ENCODE data around the gene XPA.
A peak's percentile ranks its signal among the peaks of the same experiment; 100 is the strongest.
"Not testable (repeated sequence)": the region's sequence is repeated elsewhere in the genome, so short reads cannot be mapped to it uniquely, and the experiment has no call there.

Gene XPA

DNA sequence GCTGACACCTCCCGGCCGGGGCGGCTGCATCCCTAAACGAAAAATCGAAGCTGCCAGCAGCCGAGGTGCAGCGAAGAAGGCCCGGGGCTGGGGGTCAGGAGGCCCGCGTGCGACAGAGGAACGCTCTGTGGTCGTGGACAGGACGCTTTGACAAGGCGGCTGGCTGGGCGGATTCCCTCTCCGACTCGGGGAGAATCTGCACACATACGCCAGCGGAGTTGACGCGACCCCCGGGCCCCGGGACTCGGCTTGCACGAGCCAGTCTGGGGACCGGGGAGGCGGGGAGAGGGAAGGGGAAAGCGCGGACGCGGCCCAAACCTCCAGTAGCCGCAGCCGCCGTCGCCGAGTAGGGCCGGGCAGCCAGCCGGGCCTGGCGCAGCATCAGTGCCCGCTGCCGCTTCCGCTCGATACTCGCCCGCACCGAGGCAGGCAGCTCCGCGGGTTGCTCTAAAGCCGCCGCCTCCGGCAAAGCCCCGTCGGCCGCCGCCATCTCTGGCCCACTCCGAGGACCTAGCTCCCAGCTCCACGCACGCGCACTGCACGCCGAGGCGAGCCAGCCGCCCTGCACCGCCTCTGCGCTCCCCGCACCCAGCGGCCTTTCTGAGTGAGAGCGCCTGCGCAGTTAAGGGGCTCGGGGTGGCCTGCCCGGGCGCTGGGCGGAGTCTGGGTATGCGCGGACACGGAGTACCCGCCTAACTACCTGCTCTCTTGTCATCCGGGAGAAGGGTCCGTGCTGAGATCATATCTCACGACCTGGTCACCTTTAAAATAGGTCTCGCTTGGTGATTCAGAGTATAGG lies at the start of gene XPA:
Gene XPA (minus strand): TSS at position 538 of the 799 bp plus-strand sequence. CDS start 48 bp downstream, at position 490.
- peaks cover 16% of the 10 kb centered on the region for H3K4me1 ChIP-seq (ENCODE audit: control insufficient read depth, insufficient read depth, low read length)
- H3K36me3 ChIP-seq (ENCODE audit: control insufficient read depth in 2 of 2, insufficient read depth in 2 of 2, low read length in 2 of 2), result no peaks in the 10 kb centered on the region
- peak within 1 kb of the TSS; percentile 89 for H3K27ac ChIP-seq (ENCODE audit: low read length)
- peak within 1 kb of the TSS; percentile 79 to 84 for H3K9ac ChIP-seq (ENCODE audit: low read length in 2 of 2)
- no peaks in the 10 kb centered on the region for H3K27me3 ChIP-seq (ENCODE audit: control insufficient read depth in 1 of 2, insufficient read depth in 2 of 2, low read length in 2 of 2)
- H3K9me3 ChIP-seq (ENCODE audit: control insufficient read depth in 2 of 2, low read length in 2 of 2), result no peaks in the 10 kb centered on the region
- peak within 1 kb of the TSS; percentile 56 to 85 for H3K4me3 ChIP-seq (ENCODE audit: low read length in 2 of 2)

DNA sequence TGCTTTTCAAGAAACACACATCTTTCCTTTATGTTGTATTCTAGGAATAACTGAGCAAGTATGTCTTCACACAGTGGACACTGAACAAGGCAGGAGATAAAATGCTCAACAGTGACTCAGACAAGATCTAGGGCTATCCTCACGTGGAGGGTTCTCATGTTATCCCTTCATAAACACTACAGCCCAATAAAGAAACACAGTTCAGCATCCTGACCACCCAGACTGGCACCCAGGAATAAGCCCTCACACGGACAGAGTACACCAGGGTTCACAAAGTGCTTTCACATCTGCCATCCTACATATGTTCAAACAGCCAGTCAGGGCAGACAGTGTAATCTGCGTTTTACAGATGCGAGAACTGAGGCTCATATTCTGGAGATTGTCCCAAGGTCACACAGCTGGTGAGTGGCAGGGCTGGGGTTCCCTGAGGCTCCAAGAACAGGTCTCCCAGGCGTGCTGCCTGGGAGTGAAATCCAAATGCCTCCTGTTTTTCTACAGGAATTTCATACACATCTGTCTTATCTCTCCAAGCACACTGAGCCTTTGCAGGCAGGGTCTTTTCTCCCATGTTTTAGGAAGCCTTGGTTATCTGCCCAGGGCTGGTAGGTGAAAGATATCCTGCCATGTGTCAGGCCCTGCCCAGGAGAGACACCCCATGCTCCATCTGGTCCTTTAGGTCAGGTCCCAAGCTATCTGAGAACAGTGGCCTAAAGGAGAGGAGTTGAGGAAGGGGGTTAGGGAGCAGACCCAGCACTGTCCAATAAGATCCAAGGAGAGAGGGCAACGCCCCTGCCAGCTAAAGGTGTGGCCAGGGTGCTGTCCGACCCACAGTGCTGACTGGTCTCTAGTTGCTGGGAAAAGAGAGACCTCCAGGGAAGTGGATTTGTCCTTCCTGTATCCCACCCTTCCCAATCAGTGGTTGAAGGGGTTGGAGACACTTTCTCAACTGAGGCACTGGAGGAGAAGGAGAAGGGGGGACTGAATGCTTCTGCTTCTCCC lies 47.9 kb upstream of the XPA start:
- Histone ChIP-seq H3K36me3 (ENCODE audit: control insufficient read depth in 2 of 2, insufficient read depth in 2 of 2, low read length in 2 of 2) (no peaks in the 10 kb centered on the region), H3K9me3 (ENCODE audit: control insufficient read depth in 2 of 2, low read length in 2 of 2) (peaks cover 5 to 8% of the 10 kb centered on the region in 2 donors), H3K4me3 (ENCODE audit: low read length in 2 of 2) (no peak overlapping the region), H3K27me3 (ENCODE audit: control insufficient read depth in 1 of 2, insufficient read depth in 2 of 2, low read length in 2 of 2) (peaks cover 0 to 6% of the 10 kb centered on the region in 2 donors), H3K4me1 (ENCODE audit: control insufficient read depth, insufficient read depth, low read length) (peaks cover 10% of the 10 kb centered on the region), H3K27ac (ENCODE audit: low read length) (no peak overlapping the region), H3K9ac (ENCODE audit: low read length in 2 of 2) (no peak overlapping the region)

DNA sequence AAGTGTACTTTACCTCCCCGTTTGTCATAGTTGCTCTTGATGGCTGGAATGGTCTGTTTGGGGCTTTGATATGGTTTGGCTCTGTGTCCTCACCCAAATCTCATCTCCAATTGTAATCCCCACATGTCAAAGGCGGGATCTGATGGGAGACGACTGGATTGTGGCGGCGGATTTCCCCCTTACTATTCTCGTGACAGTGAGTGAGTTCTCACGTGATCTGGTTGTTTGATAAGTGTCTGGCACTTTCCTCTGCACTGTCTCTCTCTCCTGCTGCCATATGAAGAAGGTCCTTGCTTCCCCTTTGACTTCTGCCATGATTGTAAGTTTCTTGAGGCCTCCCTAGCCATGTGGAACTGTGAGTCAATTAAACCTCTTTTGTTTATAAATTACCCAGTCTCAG lies 46.9 kb upstream of the XPA start:
- Histone ChIP-seq H3K4me1 (ENCODE audit: control insufficient read depth, insufficient read depth, low read length) (peaks cover 10% of the 10 kb centered on the region), H3K27me3 (ENCODE audit: control insufficient read depth in 1 of 2, insufficient read depth in 2 of 2, low read length in 2 of 2) (peaks cover 4 to 13% of the 10 kb centered on the region in 2 donors)
- H3K9ac ChIP-seq (ENCODE audit: low read length in 2 of 2); H3K4me3 ChIP-seq (ENCODE audit: low read length in 2 of 2); H3K36me3 ChIP-seq (ENCODE audit: control insufficient read depth in 2 of 2, insufficient read depth in 2 of 2, low read length in 2 of 2); H3K9me3 ChIP-seq (ENCODE audit: control insufficient read depth in 2 of 2, low read length in 2 of 2); H3K27ac ChIP-seq (ENCODE audit: low read length): not testable (repeated sequence)

DNA sequence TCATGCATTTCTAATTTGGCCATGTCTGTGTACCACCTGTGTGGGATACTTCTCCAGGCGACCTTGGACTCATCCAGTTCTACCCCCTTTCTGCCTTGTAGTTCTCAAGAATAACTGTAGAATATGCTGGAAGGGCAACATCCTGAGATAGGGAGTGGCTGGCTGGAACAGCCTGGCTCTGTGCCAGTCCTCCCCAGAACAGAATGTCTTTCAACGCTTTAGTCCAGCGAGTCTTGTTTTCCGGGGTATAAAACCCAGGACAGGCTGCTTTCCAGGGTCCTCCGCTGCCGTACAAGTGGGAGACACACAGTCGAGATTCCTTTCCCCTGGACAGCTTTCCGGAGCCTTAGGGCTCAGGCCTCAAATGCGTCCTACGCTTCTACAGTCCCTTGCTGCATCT lies 45.4 kb upstream of the XPA start:
- no peak overlapping the region for H3K9ac ChIP-seq (ENCODE audit: low read length in 2 of 2)
- peaks cover 5 to 8% of the 10 kb centered on the region in 2 donors for H3K9me3 ChIP-seq (ENCODE audit: control insufficient read depth in 2 of 2, low read length in 2 of 2)
- no peak overlapping the region for H3K4me3 ChIP-seq (ENCODE audit: low read length in 2 of 2)
- peaks cover 10% of the 10 kb centered on the region for H3K4me1 ChIP-seq (ENCODE audit: control insufficient read depth, insufficient read depth, low read length)
- H3K27ac ChIP-seq (ENCODE audit: low read length), result no peak overlapping the region
- peaks cover 7 to 17% of the 10 kb centered on the region in 2 donors for H3K27me3 ChIP-seq (ENCODE audit: control insufficient read depth in 1 of 2, insufficient read depth in 2 of 2, low read length in 2 of 2)
- no peaks in the 10 kb centered on the region for H3K36me3 ChIP-seq (ENCODE audit: control insufficient read depth in 2 of 2, insufficient read depth in 2 of 2, low read length in 2 of 2)

DNA sequence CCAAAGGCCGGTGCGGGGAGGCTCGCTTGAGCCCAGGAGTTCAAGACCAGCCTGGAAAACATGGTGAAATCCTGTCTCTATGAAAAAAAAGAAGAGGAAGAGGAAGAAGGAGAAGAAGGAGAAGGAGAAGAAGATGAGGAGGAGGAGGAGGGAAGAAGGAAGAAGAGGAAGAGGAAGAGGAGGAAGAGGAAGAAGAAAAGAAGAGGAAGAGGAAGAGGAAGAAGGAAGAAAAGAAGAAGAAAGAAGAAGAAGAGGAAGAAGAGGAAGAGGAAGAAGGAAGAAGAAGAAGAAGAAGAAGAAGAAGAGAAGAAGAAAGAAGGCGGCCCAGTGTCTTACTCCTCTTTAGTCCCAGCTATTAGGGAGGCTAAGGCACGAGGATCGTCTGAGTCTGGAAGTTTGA lies 44.8 kb upstream of the XPA start:
- Histone ChIP-seq H3K27me3 (ENCODE audit: control insufficient read depth in 1 of 2, insufficient read depth in 2 of 2, low read length in 2 of 2) (peaks cover 13 to 19% of the 10 kb centered on the region in 2 donors), H3K4me3 (ENCODE audit: low read length in 2 of 2) (no peak overlapping the region), H3K4me1 (ENCODE audit: control insufficient read depth, insufficient read depth, low read length) (peaks cover 10% of the 10 kb centered on the region), H3K27ac (ENCODE audit: low read length) (no peak overlapping the region), H3K36me3 (ENCODE audit: control insufficient read depth in 2 of 2, insufficient read depth in 2 of 2, low read length in 2 of 2) (no peaks in the 10 kb centered on the region), H3K9ac (ENCODE audit: low read length in 2 of 2) (no peak overlapping the region), H3K9me3 (ENCODE audit: control insufficient read depth in 2 of 2, low read length in 2 of 2) (peaks cover 5 to 8% of the 10 kb centered on the region in 2 donors)

DNA sequence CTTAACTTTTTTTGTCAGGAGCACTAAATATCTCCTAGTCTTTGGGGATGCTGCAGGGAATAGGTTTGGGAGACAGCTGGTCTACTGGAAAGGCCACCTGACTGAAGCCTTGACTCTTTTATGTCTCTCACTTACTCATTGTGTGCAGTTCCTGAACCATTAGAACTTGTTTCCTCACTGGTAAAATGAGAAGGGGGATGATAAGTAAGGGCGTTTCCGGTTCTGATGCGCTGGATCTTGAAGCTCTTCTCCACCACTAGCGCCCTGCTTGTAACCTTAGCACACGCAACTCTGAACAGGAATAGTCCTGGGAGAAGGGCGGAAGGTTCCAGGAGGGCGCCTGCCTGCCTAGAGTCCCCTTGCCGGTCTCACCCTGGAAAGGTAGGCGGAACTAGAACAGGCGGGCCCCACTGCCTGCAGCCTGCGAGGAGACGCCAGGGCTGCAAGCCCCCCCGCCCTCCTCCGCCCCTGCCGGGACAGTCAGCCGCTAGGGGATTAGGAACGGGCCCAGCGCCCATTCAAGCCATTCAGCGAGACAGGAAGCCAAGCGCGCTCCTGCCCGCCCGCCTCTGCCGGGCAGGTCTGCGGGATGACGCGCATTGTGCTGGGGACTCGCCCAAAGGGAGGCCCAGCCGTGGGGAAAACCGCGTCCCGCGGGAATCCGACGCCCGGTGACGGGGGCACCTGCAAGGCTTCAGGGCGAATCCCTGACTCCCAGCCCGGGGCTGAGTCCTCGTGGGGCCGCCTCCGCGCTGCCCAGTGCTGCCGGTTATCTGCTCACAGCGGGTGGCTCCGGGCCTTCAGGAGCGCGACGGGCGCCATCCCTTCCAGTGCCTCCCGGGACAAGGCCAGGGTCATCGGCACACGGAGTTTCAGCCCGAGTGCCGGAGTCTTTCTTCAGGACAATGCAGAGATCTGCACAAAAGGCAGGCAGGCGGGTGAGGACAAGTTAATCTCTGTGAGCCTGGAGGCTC lies 44.0 kb upstream of the XPA start:
- Histone ChIP-seq H3K27me3 (ENCODE audit: control insufficient read depth in 1 of 2, insufficient read depth in 2 of 2, low read length in 2 of 2) (peaks cover 16 to 19% of the 10 kb centered on the region in 2 donors), H3K27ac (ENCODE audit: low read length) (no peak overlapping the region), H3K4me3 (ENCODE audit: low read length in 2 of 2) (peak overlapping the region; percentile 18 to 72), H3K4me1 (ENCODE audit: control insufficient read depth, insufficient read depth, low read length) (peaks cover 10% of the 10 kb centered on the region), H3K9me3 (ENCODE audit: control insufficient read depth in 2 of 2, low read length in 2 of 2) (peaks cover 5 to 8% of the 10 kb centered on the region in 2 donors), H3K9ac (ENCODE audit: low read length in 2 of 2) (no peak overlapping the region), H3K36me3 (ENCODE audit: control insufficient read depth in 2 of 2, insufficient read depth in 2 of 2, low read length in 2 of 2) (no peaks in the 10 kb centered on the region)

DNA sequence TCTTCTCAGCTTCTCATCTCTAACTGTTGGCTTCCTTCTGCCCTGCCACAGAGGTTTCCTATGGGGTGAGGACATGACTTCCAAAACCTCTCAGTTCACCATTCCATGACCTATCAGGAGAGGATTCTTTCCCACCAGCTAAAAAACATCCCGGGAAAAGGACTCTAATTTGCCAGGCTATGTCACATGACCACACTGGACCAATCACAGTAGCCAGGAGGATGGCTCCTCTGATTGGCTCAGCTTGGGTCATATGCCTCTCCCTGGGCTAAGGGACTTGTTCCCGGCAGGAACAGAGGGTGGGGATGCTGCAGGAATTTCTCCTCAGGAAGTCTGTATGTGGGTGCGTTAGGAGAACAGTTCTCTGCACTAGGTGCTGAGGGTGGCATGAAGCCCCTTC lies 40.3 kb upstream of the XPA start:
- Histone ChIP-seq H3K27me3 (ENCODE audit: control insufficient read depth in 1 of 2, insufficient read depth in 2 of 2, low read length in 2 of 2) (peaks cover 20 to 24% of the 10 kb centered on the region in 2 donors), H3K4me3 (ENCODE audit: low read length in 2 of 2) (no peak overlapping the region), H3K4me1 (ENCODE audit: control insufficient read depth, insufficient read depth, low read length) (peaks cover 10% of the 10 kb centered on the region), H3K27ac (ENCODE audit: low read length) (no peak overlapping the region), H3K36me3 (ENCODE audit: control insufficient read depth in 2 of 2, insufficient read depth in 2 of 2, low read length in 2 of 2) (no peaks in the 10 kb centered on the region), H3K9me3 (ENCODE audit: control insufficient read depth in 2 of 2, low read length in 2 of 2) (peaks cover 0 to 3% of the 10 kb centered on the region in 2 donors), H3K9ac (ENCODE audit: low read length in 2 of 2) (no peak overlapping the region)

DNA sequence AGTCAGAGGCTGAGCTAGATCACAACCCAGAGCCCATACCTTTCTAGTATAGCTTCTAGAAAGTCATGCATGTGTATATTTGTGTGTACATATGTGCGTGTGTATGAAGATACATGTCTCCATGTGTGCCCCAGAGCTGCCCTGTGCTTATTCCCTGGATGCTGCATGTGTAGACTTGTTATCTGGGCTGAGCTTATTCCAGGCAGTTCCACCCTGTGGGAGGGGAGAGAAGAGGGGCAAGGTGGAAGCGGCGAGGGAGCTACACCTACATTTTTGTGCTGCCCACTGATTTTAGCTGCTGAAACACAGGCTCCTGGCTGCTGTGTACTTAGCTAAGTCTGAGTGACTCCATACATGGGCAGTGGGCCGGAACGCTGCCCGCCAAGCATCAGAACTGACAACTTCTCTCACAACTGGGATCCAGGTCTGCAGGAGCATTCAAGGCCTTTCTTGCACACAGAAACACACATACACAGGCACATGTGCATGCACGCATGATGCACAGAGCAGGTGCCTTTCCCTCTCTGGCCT lies 38.0 kb upstream of the XPA start:
- H3K27ac ChIP-seq (ENCODE audit: low read length), result no peak overlapping the region
- no peak overlapping the region for H3K4me3 ChIP-seq (ENCODE audit: low read length in 2 of 2)
- no peaks in the 10 kb centered on the region for H3K4me1 ChIP-seq (ENCODE audit: control insufficient read depth, insufficient read depth, low read length)
- H3K36me3 ChIP-seq (ENCODE audit: control insufficient read depth in 2 of 2, insufficient read depth in 2 of 2, low read length in 2 of 2), result no peaks in the 10 kb centered on the region
- no peaks in the 10 kb centered on the region for H3K9me3 ChIP-seq (ENCODE audit: control insufficient read depth in 2 of 2, low read length in 2 of 2)
- no peak overlapping the region for H3K9ac ChIP-seq (ENCODE audit: low read length in 2 of 2)
- peaks cover 20 to 24% of the 10 kb centered on the region in 2 donors for H3K27me3 ChIP-seq (ENCODE audit: control insufficient read depth in 1 of 2, insufficient read depth in 2 of 2, low read length in 2 of 2)

DNA sequence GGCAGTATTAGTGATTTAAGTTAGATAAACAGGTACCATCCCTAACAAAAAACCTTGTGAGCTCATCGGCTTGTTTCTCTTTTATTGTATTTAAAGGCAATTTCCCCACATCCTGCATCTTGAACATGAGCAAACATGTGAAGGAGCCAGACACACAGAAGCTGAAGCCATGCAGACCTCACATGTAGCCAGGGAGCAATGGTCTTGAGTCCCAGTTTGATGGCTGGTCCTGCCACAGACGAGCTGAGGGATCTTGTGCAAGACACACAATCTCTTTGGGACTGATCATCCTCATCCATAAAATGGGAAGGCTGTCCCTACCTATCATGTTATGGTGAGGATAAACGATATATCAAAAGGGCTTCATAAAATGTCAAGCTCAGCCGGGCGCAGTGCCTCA lies 29.6 kb upstream of the XPA start:
- Histone ChIP-seq H3K4me3 (ENCODE audit: low read length in 2 of 2) (no peak overlapping the region), H3K9me3 (ENCODE audit: control insufficient read depth in 2 of 2, low read length in 2 of 2) (no peaks in the 10 kb centered on the region), H3K36me3 (ENCODE audit: control insufficient read depth in 2 of 2, insufficient read depth in 2 of 2, low read length in 2 of 2) (no peaks in the 10 kb centered on the region), H3K27me3 (ENCODE audit: control insufficient read depth in 1 of 2, insufficient read depth in 2 of 2, low read length in 2 of 2) (no peaks in the 10 kb centered on the region), H3K27ac (ENCODE audit: low read length) (no peak overlapping the region), H3K4me1 (ENCODE audit: control insufficient read depth, insufficient read depth, low read length) (no peaks in the 10 kb centered on the region), H3K9ac (ENCODE audit: low read length in 2 of 2) (no peak overlapping the region)

DNA sequence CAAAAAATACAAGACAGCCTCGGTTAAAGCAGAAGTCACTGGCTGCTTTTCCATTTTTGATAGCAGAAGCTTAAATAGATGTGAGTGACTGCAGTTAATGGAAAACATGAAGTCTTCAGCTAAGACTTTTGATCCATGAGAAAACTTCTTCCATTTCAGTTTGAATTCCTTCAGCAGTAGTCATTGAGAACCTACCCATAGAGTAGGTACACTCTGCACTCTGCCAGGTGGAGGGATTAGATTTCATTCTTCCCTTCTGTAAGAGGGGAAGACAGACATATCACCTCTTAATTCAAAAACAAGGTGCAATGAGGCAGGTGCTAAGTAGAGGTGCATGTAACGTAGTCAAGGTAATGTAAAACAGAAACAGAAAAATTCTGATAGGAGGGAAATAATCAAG lies 26.7 kb upstream of the XPA start:
- no peaks in the 10 kb centered on the region for H3K27me3 ChIP-seq (ENCODE audit: control insufficient read depth in 1 of 2, insufficient read depth in 2 of 2, low read length in 2 of 2)
- H3K9me3 ChIP-seq (ENCODE audit: control insufficient read depth in 2 of 2, low read length in 2 of 2), result peaks cover 0 to 4% of the 10 kb centered on the region in 2 donors
- no peak overlapping the region for H3K4me3 ChIP-seq (ENCODE audit: low read length in 2 of 2)
- H3K9ac ChIP-seq (ENCODE audit: low read length in 2 of 2), result no peak overlapping the region
- no peaks in the 10 kb centered on the region for H3K4me1 ChIP-seq (ENCODE audit: control insufficient read depth, insufficient read depth, low read length)
- H3K27ac ChIP-seq (ENCODE audit: low read length), result no peak overlapping the region
- no peaks in the 10 kb centered on the region for H3K36me3 ChIP-seq (ENCODE audit: control insufficient read depth in 2 of 2, insufficient read depth in 2 of 2, low read length in 2 of 2)
